Breast epithelium (tissue), 3 donors: ENCODE data around the gene GRIP2.

Source experiments
- POLR2A ChIP-seq: fragments of 450-650 bp; IDR thresholded peaks from one replicate; pipeline ENCODE4 v1.6.1; 2016; ENCODE audit warnings: antibody characterized with exemption, mild to moderate bottlenecking, moderate library complexity
- TF ChIP-seq, protein P1 (sequence below), 3 donors: fragments of 450-650 bp; IDR thresholded peaks; one replicate each; pipeline ENCODE4 v1.5.1; 2016 to 2017; ENCODE audit warnings: antibody characterized with exemption in 3 of 3, mild to moderate bottlenecking in 3 of 3, moderate library complexity in 3 of 3

DNA sequence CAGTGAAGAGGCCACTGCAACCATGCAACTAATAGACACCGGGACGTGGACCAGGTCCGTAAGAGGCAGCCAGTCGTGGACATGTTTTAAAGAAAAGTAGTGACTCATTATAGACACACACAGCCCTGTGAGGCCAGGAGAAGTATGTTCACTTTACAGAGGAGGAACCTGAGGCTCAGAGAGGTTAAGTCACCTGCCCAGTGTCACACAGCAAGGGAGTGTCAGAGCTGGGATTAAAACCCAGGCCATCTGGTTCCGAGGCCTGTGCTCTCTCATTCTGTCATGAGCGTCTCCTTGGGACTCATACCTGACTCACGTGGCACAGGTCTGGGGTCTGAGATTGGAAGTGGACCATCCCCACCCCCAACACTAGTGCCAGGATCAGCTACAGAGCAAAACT is 28.1 kb upstream of the GRIP2 start:
- TF ChIP-seq, protein P1, sequence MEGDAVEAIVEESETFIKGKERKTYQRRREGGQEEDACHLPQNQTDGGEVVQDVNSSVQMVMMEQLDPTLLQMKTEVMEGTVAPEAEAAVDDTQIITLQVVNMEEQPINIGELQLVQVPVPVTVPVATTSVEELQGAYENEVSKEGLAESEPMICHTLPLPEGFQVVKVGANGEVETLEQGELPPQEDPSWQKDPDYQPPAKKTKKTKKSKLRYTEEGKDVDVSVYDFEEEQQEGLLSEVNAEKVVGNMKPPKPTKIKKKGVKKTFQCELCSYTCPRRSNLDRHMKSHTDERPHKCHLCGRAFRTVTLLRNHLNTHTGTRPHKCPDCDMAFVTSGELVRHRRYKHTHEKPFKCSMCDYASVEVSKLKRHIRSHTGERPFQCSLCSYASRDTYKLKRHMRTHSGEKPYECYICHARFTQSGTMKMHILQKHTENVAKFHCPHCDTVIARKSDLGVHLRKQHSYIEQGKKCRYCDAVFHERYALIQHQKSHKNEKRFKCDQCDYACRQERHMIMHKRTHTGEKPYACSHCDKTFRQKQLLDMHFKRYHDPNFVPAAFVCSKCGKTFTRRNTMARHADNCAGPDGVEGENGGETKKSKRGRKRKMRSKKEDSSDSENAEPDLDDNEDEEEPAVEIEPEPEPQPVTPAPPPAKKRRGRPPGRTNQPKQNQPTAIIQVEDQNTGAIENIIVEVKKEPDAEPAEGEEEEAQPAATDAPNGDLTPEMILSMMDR (IDR thresholded peaks at IDR 0.05) = no peak
- no peak for TF ChIP-seq POLR2A
